8988T (cell line): ENCODE measurements around the gene FZD10.

Source experiments
- DNase-seq: peaks from one replicate; pipeline ENCODE4 v3.0.0; 2011

Gene FZD10

DNA sequence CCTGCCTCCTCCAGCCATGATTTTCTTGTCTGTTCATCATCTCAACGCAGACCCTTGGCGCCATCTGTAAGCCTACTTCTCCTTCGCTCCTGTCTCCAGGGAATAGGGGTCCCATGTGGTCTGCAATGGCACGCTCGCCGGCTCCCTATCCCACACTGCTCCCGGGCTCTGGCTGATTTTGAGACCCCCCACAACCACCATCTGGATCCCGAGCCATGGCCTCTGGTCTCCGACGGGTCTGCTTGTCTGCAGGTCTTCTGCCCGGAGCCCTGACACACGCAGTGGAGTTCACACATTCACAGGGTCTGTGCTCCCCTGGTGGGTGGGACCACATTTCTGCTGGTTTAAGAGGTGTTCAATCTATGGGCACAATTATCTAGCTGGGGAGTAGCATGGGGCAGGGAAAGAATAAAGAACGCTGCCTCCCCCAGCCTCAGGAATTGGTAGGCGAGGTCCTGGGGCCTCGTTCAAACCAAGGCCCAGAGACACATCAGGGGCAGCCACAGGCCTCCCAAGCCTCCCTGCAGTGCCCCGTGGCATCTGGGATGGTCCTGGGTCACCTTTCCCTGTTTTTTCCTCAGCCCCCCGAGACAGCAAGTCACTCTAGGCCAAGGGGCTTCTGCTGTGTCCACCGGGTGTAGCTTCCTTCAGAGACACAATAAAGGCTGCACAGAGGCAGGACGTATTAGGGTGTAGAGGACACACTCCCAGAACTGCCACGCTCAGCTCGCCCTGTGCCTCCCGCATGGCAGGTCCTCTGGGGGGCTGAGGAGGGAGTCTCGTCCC lies 21.5 kb downstream of the FZD10 start:
- DNase-seq, result no peak

DNA sequence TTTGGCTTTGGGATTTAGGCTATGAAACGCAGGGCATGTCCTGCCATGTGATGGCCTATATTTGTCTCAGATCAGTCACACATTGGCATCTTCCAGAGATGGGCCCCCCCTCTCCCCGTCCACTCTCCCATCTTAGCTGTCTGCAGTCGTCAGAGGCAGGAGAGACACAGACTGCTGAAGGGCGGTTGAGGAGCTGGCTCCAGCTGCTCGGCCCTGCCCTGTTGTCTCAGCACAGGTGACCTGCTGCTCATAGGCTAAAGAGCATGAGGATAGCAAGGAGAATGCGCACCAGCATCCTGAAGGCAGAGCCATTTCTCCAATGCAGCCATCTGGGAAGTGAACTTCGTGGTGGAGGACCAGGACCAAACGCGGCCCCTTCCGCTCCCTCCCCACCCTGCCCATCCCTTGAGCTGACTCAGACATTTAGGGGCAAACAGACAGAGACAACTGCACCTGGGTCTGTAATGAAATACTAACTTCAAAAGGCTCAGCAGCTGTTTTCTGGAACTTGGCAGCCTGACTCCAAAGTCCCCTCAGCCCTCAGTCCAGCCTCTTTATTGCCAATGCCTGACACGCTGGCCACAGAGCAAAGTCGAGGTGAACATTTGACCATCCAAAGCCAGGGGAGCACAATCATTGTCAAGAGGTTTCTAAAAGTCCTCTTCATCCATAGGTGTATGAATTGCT lies 22.3 kb downstream of the FZD10 start:
- DNase-seq, result no peak

DNA sequence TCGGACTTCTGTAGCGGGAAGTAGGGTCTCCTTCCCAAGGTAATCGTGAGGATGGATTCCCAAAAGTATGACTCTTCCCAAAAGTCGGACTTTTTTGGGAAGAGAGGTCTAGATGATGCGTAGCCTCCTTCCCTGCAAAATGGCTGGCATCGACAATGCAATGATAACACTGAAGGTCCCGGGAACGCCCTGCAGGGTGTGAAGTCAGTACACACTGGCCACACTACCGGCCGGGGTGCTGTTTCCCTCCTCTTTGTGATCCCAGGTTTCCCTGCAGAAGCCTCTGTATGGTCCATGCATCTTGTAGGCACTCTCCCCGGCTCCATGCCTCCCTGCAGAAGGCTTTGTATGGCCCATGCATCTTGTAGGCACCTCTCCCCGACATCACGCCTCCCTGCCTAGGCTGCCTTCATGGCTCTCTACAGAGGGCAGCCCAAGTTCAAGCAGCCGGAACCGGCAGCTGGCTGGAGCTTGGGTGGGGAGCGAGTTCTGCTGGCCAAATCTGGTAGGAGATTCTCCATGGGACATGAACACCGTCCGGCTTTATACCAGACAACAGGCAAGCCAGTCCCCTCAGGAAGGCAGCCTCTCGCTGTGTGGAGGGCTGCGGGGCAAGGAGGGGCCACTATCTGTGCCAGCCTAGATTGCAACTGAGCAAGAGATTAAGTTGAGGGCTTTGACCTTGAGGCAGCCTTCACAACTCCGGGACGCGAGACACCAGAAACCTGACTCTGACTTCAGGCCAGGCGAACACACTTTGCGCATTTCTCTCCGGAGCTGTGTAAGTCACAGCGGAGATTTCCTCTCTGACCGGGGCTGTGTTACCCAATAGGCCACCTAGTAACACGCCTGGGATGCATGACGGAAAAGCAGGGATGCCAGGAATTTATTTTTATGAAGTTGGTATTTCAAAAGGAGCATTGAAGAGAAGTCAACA lies 23.5 kb downstream of the FZD10 start:
- DNase-seq, result no peak

DNA sequence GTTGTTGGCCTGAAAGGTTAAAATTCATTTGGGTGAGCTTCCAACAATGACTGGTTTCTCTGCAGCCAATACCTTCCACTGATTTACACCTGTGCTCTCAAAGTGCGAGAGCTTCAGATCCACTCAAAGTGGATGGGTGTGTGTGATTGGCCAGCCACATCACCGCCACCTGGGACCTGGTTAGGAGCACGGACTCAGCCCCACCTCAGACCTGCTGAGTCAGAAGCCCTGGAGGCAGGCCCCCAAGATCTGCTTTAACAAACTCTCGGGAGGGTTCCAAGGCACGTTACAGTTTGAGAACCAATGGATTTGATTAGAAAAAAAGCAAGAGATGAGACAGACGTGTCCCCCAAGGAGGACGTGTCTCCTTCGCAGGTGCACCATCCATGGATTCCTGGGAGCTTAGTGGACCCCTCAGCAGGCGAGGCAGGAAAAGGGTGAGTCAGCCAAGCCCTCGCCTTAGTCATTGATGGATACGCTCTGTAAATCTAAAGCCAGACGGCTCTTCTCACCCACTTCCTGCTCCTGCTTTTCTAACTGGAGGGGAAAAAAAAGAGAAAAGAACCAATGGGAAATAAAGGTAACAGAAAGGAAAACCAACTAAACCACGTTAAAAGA lies 24.5 kb downstream of the FZD10 start:
- no peak for DNase-seq

DNA sequence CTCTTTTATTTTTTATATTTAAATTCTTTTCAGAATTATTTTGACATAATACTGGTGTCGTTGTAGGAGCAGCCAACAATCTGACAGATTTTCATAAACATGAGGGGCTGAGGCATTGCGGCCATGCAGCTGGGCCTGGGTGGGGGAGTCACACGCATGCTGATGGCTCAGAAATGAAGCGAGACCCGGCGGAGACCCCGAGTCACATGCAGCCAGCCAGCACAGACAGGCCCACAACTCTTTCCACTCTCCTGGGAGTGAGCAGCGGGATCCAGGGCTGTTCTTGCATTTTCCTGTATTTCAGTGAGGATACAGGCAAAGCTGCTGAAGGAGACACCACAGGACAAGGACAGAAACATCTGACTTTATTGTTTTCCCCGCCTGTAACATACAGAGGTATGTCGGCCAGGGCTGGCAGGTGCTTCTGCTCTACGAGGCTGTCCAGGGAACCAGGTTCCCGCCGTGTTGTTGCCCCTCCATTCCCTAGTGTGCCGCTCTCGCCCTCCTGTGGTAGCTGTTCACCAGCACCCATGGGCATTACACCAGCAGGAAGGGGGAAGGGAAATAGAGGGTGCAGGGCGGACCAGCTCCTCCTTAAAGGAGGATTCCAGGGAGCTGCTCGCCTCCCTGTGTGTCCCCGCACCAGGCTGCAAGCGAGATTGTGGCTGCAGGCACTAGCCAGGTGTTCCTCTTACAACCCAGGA lies 30.5 kb downstream of the FZD10 start:
- DNase-seq, result no peak

DNA sequence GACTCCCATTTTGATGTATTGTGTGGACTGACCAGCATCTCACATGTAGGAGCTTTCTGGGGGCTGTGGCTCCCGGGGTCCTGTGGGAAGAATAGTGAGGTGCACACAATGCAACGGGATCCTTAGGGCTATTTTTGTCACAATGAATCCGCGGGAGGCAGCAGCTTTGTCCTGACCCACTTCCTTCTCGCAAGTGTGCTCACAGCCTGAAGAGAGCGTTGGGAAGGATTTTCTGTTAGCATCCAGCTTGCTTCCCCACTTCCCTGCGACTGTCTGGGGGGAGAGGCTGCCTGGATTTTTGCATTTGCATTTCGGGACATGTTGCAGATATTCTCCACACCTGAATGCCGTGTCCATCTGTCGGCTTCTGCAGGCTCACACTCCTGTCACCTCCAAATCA lies 31.9 kb downstream of the FZD10 start:
- DNase-seq, result no peak

DNA sequence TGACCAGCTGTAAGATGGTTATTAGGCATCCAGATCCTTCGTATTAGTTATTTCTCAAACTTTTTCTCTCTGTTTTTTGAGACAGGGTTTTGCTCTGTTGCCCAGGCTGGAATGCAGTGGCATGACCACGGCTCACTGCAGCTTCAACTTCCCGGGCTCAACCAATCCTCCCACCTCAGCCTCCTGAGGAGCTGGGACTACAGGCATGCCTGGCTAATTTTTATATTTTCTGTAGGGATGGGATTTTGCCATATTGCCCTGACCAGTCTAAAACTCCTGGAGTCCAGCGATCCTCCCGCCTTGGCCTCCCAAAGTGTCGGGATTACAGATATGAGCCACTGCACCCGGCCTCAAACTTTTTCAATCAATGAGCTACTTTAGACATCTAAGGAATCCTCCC lies 33.1 kb downstream of the FZD10 start:
- no peak for DNase-seq

DNA sequence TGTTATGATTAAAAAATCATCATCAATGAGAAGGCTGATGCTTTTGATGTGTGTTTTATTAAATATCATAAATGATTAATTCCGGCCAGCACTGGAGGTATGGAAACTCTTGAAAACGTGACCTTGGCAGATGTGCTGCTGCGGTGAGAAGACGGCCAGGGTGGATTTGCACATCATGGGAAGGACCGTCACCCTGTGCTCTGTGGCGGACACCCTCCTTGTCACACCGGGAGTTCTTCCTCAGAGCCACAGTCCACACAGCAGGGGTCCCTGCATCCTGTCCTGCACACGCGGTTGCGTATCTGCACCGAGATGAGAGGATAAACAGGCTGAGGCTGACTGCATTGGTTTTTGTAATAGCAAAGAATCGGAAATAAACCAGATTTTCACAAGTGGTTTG lies 33.5 kb downstream of the FZD10 start:
- DNase-seq, result no peak

DNA sequence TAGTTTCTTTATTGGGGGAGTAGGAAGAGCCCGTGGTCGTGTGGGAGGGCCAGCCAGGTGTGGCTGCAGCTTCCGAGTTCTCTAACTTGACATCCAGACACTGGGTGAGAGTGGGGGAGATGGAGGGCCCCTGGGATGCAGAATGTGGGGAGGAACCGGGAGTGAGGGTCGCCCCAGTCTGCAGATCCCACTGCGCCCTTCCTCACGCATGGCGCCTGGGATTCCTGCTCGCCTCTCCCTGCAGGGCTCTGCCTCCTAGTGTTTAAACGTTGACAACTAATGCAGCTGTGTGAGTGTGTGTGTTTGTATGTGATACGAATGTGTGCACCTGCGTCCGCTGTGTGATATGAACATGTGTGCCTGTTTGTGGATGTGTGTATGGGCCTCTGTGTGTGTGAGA lies 34.6 kb downstream of the FZD10 start:
- no peak for DNase-seq

DNA sequence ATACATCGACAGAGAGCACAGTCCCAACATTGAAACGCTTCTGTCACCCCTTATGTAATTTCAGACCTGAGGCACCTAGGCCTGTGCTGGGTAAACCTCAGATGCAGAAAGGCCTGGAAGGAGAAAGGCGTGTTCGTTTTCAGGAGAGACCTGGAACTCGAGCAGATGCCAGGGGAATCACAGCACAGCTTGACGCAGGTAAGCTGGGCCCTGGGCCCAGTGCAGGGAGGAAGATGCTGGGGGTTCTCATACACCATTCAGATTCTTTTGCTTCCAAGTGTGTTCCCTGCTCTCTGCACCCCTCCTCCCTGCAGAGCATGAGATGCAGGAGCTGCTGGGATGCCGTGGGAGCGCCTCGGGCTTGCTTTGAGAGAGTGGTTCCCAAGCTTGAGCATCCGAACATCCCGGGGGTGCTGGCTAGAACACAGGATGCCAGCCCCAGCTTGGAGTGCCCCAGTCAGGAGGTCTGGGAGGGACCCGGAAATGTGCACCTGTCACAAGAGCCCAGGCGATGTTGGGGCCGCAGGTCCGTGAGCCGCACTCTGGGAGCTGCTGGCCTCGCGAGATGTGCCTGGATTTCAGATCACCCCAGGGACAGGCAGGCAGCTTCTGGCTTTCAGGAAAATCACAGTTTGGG lies 35.9 kb downstream of the FZD10 start:
- no peak for DNase-seq

DNA sequence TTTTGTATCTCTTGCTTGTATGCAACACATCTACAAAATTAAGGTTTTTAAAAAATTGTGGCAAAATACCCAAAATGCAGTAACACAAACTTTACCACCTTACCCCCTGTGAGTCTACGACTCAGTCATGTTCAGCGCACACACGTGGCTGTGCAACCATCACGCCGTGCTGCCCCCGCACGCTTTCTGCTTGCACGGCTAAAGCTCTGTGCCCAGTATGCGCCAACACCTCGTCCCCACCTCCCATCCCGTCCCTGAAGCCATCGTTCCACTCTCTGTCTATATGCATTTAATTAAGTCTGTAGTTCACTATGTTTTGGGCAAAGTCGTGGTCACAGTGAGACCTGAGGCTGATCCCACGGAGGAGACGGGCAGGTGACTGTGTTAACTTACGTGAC lies 36.4 kb downstream of the FZD10 start:
- no peak for DNase-seq

DNA sequence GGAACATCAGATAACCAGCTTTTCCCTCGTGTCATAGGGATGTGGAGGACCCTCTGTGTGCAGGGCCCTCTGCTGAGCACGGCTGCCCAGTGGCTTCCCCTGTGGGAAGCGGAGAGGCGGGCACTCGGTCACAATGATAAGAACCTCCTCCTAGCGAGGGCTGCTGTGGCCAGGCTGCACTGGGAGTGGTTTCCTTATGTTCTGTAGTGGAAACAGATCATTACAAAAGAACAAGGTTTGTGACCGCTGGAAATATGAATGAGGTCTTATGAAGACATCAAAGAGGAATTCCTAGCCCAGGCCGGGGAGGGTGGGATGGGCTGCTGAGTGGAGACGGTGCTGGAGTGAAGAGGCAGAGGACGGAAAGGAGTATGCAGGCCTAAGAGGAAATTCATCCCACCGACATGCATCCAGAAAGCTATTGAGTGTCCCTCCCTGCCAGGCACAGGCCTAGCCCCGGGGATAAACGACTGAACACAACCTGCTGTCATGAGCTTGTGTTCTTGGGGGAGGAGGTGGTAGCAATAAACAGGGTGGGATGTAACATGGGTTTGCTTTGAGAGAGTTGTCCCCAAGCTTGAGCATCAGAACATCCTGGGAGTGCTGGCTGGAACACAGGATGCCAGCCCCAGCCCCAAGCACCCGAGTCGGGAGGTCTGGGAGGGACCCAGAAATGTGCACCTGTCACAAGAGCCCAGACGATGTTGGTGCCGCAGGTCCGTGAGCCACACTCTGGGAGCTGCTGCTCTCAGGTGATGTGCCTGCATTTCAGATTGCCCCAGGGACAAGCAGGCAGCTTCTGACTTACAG lies 37.5 kb downstream of the FZD10 start:
- no peak for DNase-seq

DNA sequence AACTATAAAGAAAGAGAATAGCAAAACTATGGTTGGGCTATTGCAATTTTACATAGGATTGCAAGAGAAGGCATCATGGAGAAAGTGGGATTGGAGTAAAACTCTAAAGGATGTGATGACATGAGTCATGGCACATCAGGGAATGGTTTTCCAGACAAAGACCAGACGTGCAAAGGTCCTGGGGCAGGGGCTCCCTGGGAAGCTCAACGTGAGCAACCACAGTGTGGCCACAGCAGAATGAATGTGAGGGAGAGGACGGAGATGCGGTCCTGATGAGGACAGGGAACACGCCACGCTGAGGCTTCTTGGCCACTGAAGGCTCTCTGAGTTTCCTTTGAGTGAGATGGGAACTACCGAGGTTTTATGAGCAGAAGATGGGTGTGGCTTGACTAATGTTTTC lies 38.2 kb downstream of the FZD10 start:
- no peak for DNase-seq

DNA sequence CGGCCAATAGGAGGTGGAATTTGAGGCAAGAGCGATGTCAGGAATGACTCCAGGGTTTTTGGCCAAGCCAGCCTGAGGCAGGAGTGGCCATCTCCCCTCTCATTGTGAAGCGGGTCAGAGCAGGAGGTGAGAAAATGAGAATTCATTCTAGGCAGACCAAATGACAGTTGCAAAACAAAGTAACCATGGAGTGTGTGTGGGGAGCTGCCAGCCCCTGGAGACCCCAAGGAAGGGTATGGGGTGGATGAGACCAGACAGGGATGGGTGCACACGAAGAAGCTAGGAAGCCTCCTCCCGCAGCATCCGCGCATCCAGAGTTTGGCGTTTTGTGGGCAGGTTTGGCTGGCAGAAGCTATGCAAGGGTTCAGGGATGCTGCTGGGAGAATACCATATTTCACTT lies 38.8 kb downstream of the FZD10 start:
- no peak for DNase-seq

DNA sequence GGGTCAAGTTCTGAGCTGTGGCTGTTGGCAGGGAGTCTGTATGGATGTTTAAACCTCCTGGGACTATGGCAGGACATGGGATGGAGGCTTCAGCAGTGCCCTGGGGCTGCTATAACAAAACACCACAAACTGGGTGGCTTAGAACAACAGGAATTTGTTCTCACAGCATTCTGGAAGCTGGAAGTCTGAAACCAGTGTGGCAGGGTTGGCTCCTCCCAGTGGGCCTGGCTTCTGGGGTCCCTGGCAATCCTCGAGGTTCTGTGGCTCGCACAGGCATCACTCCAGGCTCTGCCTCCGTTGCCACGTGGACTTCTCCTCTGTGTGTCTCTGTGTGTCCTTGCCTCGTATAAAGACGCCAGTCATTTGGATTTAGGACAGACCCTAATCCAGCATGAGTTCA lies 39.9 kb downstream of the FZD10 start:
- no peak for DNase-seq

DNA sequence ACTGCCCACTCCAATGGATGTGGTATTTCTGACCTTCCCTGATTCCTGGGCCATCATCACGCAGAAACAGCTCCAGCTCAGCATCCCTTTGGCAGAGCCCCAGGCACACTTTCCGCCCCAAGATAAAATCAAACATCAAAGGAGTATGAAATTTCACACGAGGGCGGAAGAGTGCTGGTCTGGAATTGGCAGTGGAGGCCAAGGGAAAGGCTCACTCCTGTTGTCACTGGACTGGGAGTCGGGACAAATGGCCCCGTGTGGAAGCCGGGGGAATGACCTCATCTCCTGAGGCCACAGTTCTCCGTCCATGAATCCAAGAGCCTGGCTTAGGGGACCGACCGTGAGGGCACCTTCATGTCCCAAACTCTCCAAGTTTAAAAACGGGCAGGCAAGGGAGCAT lies 40.9 kb downstream of the FZD10 start:
- DNase-seq, result no peak

DNA sequence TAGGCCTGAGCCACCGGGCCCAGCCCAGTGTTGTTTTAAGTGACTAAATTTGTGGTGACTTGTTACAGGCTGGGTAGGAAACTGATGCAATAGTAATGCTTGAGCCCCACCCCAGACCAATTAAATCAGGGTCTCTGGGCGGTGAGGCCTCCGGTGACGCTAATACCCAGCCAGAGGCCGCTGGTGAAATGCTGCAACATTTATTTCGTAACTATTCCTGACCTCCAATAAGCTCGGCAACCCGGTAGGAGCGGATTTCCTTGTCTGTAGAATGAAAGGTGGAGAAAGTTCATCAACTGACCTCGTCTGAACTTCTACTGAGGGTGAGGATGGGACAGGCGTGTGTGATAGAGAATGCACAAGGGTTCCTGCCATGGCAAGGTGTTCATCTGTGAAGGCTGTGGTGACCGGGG lies 42.3 kb downstream of the FZD10 start:
- DNase-seq, result no peak

DNA sequence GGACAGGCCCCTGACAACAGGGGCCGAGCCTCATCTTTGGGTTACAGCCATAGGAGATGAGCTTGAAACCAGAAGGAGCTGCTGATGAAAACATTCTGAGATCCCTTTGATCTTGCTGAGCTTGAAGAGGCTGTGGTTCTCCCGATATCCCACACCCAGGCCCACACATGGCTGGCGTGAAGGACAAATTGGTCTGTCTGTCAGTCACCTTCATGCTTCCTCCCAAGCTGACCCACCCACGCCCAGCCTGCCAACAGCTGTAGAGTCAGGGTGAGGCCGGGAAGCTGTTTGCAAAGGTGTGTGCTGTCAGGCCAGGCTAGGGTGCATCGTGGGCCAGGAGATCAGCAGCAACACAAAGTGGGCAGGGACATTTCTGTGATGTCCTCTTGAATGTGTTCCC lies 43.2 kb downstream of the FZD10 start:
- DNase-seq, result no peak

DNA sequence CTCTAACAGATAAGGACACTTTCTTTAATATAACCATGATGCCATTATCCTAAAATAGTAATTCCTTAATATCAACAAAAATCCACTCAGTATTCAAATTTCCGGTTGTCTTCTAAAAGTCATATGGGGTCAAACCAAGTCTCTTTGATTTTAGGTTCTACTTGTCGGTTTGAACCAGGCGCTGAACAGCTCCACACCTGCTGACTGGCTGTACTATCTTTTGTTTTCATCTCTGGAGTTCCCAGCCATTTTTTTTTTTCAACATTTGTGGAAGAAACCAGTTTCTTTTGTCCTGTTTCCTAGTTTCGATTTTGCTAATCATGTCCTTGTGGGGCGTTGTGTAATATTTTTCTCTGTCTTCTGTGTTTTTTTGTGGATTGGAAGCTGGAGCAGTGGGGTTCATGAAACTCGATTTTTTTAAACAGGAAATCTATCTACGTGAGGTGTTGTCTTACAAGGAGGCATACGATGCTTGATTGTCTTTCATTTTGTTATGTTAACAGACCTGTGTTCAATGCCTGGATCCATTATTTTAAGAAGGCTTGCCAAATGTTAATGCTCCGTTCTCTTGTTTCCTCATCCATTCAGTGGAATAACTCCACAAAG lies 50.2 kb downstream of the FZD10 start:
- DNase-seq, result no peak

DNA sequence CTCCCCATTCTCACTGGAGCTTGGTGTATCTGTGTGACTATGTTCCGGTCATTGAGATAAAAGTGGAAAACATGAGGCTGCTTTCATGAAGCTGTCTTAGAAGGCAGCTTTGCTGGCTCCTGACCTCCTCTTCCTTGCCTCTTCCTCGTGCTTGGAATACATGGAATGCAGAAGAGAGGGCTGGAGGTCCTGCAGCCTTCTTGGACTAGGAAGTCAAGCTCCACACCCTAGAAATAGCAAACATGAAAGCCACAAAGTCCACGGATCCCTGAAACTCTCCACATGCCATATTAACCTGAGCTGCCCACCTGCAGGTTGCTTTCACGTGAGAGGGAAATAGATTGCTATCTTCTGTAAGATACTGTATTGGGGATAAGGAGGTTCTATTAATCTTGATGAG lies 51.0 kb downstream of the FZD10 start:
- no peak for DNase-seq
